NCI-H774 (cell line): ENCODE measurements around the gene RAB9A.
"Not testable (repeated sequence)": the region's sequence is repeated elsewhere in the genome, so short reads cannot be mapped to it uniquely, and the experiment has no call there.

Source experiments
- DNase-seq: peaks from one replicate; lab custom pipeline; 2025; lab: John Stamatoyannopoulos, UW

The RAB9A gene

GRCh38 chrX:13669755-13670154, 19.2 kb upstream of the RAB9A start:
- not testable (repeated sequence) for DNase-seq

- no peak for DNase-seq
These were observed 18.7 kb upstream of the RAB9A start for GRCh38 chrX:13670197-13670596.

GRCh38 chrX:13673016-13673415, 15.9 kb upstream of the RAB9A start:
- no peak for DNase-seq

GRCh38 chrX:13676885-13677284, 12.0 kb upstream of the RAB9A start:
- DNase-seq, result no peak

- not testable (repeated sequence) for DNase-seq
These were observed 9.2 kb upstream of the RAB9A start for GRCh38 chrX:13679700-13680099.

GRCh38 chrX:13681595-13681994, 7.3 kb upstream of the RAB9A start:
- no peak for DNase-seq

- DNase-seq, result no peak
These were observed 4.6 kb upstream of the RAB9A start for GRCh38 chrX:13684361-13684760.

- DNase-seq, result no peak
These were observed 3.7 kb upstream of the RAB9A start for GRCh38 chrX:13685126-13685763.

GRCh38 chrX:13687203-13687602, 1.7 kb upstream of the RAB9A start:
- no peak for DNase-seq

- DNase-seq, result no peak
These were observed 457 bp upstream of the RAB9A start for GRCh38 chrX:13688384-13688957.

GRCh38 chrX:13689741-13690211, 848 bp downstream of the RAB9A start:
- no peak for DNase-seq

- no peak for DNase-seq
These were observed 1.9 kb downstream of the RAB9A start for GRCh38 chrX:13690836-13691235.

GRCh38 chrX:13691841-13692371, 3.0 kb downstream of the RAB9A start:
- DNase-seq, result no peak

GRCh38 chrX:13692771-13693231, 3.9 kb downstream of the RAB9A start:
- no peak for DNase-seq

GRCh38 chrX:13693341-13693961, 4.5 kb downstream of the RAB9A start:
- DNase-seq, result no peak

- DNase-seq, result no peak
These were observed 5.4 kb downstream of the RAB9A start for GRCh38 chrX:13694359-13694758.

- no peak for DNase-seq
These were observed 6.1 kb downstream of the RAB9A start for GRCh38 chrX:13694983-13695382.

GRCh38 chrX:13695601-13696115, 6.7 kb downstream of the RAB9A start:
- no peak for DNase-seq

- no peak for DNase-seq
These were observed 8.5 kb downstream of the RAB9A start for GRCh38 chrX:13697455-13697854.

- DNase-seq, result no peak
These were observed 9.0 kb downstream of the RAB9A start for GRCh38 chrX:13697976-13698375.

- no peak for DNase-seq
These were observed 9.5 kb downstream of the RAB9A start for GRCh38 chrX:13698432-13698831.

- DNase-seq, result peak; percentile 0
These were observed 10.4 kb downstream of the RAB9A start for GRCh38 chrX:13699183-13699826.
